ENCODE measurements around the gene SCIMP.

GRCh38 chr17:5200360-5200759 lies 34.3 kb downstream of the SCIMP start:
- TF ChIP-seq CTCF (IDR thresholded peaks at IDR 0.05) (no peak), POLR2AphosphoS5 (IDR thresholded peaks at IDR 0.05) (no peak), EP300 (IDR thresholded peaks at IDR 0.05) (no peak)

Measured in sigmoid colon (tissue), 4 donors.